WERI-Rb-1 (cell line): Measurements from ENCODE around the gene CP.

Experiments used
- DNase-seq: peaks from one replicate; pipeline ENCODE4 v3.0.0-alpha.2; 2020
- H3K27ac ChIP-seq: fragments of 250-450 bp; sonication (Bioruptor Pico); 2 replicates; pipeline ENCODE4 v1.5.1; 2020; ENCODE audit warnings: mild to moderate bottlenecking, moderate library complexity
- H3K27me3 ChIP-seq: fragments of 250-450 bp; sonication (Bioruptor Pico); 2 replicates; pipeline ENCODE4 v1.5.1; 2021; ENCODE audit warnings: mild to moderate bottlenecking, low read depth, moderate library complexity; ENCODE audit not compliant: insufficient read depth, severe bottlenecking
- H3K36me3 ChIP-seq: fragments of 250-450 bp; sonication (Bioruptor Pico); 2 replicates; pipeline ENCODE4 v1.5.1; 2020; ENCODE audit warnings: mild to moderate bottlenecking, moderate library complexity
- H3K4me3 ChIP-seq: 2 replicates; pipeline ENCODE4 v1.5.1; 2011; ENCODE audit warnings: low read depth, mild to moderate bottlenecking, control low read depth, low read length
- H3K9me3 ChIP-seq: fragments of 250-450 bp; sonication (Bioruptor Pico); 2 replicates; pipeline ENCODE4 v1.5.1; 2021; ENCODE audit warnings: mild to moderate bottlenecking, moderate library complexity; ENCODE audit not compliant: severe bottlenecking
- CTCF ChIP-seq: IDR thresholded peaks from 2 replicates; pipeline ENCODE4 v1.5.1; 2011; ENCODE audit warnings: low read depth, mild to moderate bottlenecking, control low read depth, inconsistent platforms, low read length

Gene CP

GRCh38 chr3:149170672-149171071 lies 51.0 kb downstream of the CP start:
- DNase-seq = no peak
- no peak overlapping the region for H3K27ac ChIP-seq
- no peak for TF ChIP-seq CTCF
- H3K27me3 ChIP-seq = no peaks in the 10 kb centered on the region
- H3K9me3 ChIP-seq = no peaks in the 10 kb centered on the region
- peaks cover 23% of the 10 kb centered on the region for H3K36me3 ChIP-seq
- no peak overlapping the region for H3K4me3 ChIP-seq

- no peaks in the 10 kb centered on the region for H3K27me3 ChIP-seq
- no peaks in the 10 kb centered on the region for H3K9me3 ChIP-seq
- peaks cover 28% of the 10 kb centered on the region for H3K36me3 ChIP-seq
- H3K27ac ChIP-seq = no peak overlapping the region
- no peak for TF ChIP-seq CTCF
- no peak overlapping the region for H3K4me3 ChIP-seq
- no peak for DNase-seq
Observed at GRCh38 chr3:149167898-149168297, 53.7 kb downstream of the CP start.

GRCh38 chr3:149163066-149163465 lies 58.6 kb downstream of the CP start:
- no peak for TF ChIP-seq CTCF
- H3K27me3 ChIP-seq = no peaks in the 10 kb centered on the region
- no peaks in the 10 kb centered on the region for H3K9me3 ChIP-seq
- DNase-seq = no peak
- H3K36me3 ChIP-seq = peaks cover 15% of the 10 kb centered on the region
- no peak overlapping the region for H3K4me3 ChIP-seq
- H3K27ac ChIP-seq = no peak overlapping the region

- Histone ChIP-seq H3K9me3 (no peaks in the 10 kb centered on the region), H3K27ac (no peak overlapping the region), H3K4me3 (no peak overlapping the region), H3K27me3 (no peaks in the 10 kb centered on the region), H3K36me3 (peaks cover 23% of the 10 kb centered on the region)
- no peak for TF ChIP-seq CTCF
- no peak for DNase-seq
Observed at GRCh38 chr3:149162007-149162406, 59.6 kb downstream of the CP start.

- Histone ChIP-seq H3K9me3 (no peaks in the 10 kb centered on the region), H3K4me3 (no peak overlapping the region), H3K36me3 (peaks cover 23% of the 10 kb centered on the region), H3K27me3 (no peaks in the 10 kb centered on the region), H3K27ac (no peak overlapping the region)
- no peak for DNase-seq
- no peak for TF ChIP-seq CTCF
Observed at GRCh38 chr3:149160754-149161300, 60.8 kb downstream of the CP start.

- no peak for DNase-seq
- no peak for TF ChIP-seq CTCF
- no peaks in the 10 kb centered on the region for H3K27me3 ChIP-seq
- H3K36me3 ChIP-seq = peaks cover 11% of the 10 kb centered on the region
- no peak overlapping the region for H3K4me3 ChIP-seq
- no peaks in the 10 kb centered on the region for H3K9me3 ChIP-seq
- H3K27ac ChIP-seq = no peak overlapping the region
Observed at GRCh38 chr3:149153402-149153801, 68.2 kb downstream of the CP start.
